NT2/D1 (cell line): Measurements from ENCODE around the gene PDPK1.

Source experiments
- SUZ12 ChIP-seq: IDR thresholded peaks from 2 replicates; pipeline ENCODE4 v1.6.1; 2011; ENCODE audit not compliant: insufficient read length, insufficient read depth; ENCODE audit errors: extremely low read depth
- YY1 ChIP-seq: IDR thresholded peaks from 2 replicates; pipeline ENCODE4 v1.6.1; 2011; ENCODE audit not compliant: insufficient read length, insufficient read depth
- ZNF274 ChIP-seq: IDR thresholded peaks from 2 replicates; pipeline ENCODE4 v1.6.1; 2011; ENCODE audit warnings: mild to moderate bottlenecking, low read depth, low read length

DNA sequence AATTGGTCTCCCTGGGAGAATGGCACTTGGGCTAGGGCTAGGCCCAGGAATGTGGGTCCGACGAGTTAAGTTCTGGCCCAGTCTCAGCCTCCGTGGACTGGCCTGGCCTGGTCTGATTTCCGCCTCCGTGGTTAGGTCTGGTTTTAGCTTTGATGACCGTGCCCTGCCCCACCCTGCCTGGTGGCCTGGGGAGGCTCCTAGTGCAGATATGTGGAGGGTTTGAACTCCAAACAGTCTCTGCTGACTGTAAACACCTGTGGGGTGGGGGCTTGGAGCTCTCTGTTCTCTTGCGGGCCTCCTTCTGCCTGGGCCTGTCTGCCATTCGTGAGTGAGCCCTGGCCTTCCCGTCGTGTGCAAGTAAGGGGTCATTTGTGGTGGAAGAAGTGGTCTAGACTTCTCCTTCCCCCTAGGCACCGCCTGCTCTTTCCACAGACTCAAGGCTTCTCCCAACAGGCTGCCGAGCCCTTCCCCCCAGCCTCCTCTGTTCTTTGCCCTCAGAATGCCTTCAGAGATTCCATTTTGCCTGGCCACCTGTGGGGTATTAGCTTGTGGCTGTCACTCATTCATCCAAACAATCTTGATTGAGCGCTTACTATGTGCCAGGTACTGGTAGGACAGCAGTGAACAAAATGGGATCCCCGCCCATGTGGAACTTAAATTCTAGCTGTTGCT, 22.5 kb upstream of the PDPK1 start:
- TF ChIP-seq YY1 (no peak), SUZ12 (no peak), ZNF274 (no peak)
